AG04450 (cell line): ENCODE results near the gene PLK2. TPM values are rescaled to one million over a fixed set of nuclear protein-coding genes. Genes with fewer than 3 reads are reported as not detected.

Experiments used
- CTCF ChIA-PET: fragments of 300-600, 350-600 bp; formaldehyde crosslinking; extraction: SDS; loops from one replicate; lab custom pipeline; 2022; ENCODE audit warnings: antibody characterized with exemption, inconsistent platforms; lab: Charles Lee
- POLR2A ChIA-PET: fragments of 350-600 bp; formaldehyde crosslinking; extraction: SDS; loops from one replicate; lab custom pipeline; 2021; ENCODE audit warnings: antibody characterized with exemption, inconsistent platforms; lab: Yijun Ruan, JAX
- DNase-seq: peaks from one replicate; pipeline ENCODE4 v3.0.0-alpha.2; 2011; ENCODE audit warnings: low read depth, low spot score
- H3K27ac ChIP-seq: one replicate; pipeline ENCODE4 v1.5.1; 2012; ENCODE audit warnings: low read depth, low read length, control low read depth
- H3K27me3 ChIP-seq: one replicate; pipeline ENCODE4 v1.6.0; 2012; ENCODE audit warnings: low read length; ENCODE audit not compliant: control insufficient read depth, insufficient read depth
- H3K4me3 ChIP-seq: 2 replicates; pipeline ENCODE4 v1.5.1; 2011; ENCODE audit warnings: mild to moderate bottlenecking, low read depth, low read length, control low read depth
- H3K9me3 ChIP-seq: 2 replicates; pipeline ENCODE4 v1.5.1; 2012; ENCODE audit warnings: low read length; ENCODE audit not compliant: control insufficient read depth, insufficient read depth
- CTCF ChIP-seq: IDR thresholded peaks from 2 replicates; pipeline ENCODE4 v1.5.1; 2011; ENCODE audit warnings: low read depth, low read length, control low read depth, inconsistent platforms
- polyA plus RNA-seq: library from polyadenylated mRNA; depleted of rRNA; stranded (reverse); fragments of >200 nt; gene quantifications from 2 replicates; pipeline ENCODE4 v1.2.3, GENCODE V29; 2011

Gene PLK2
- polyA plus RNA-seq, 1 experiment = 229 TPM

GRCh38 chr5:58466939-58467338, 7.1 kb upstream of the PLK2 start:
- peak; percentile 18; the same call in 1 of the 2 replicates for TF ChIP-seq CTCF
- Histone ChIP-seq H3K9me3 (no peaks in the 10 kb centered on the region), H3K27me3 (no peaks in the 10 kb centered on the region), H3K27ac (no peak overlapping the region), H3K4me3 (no peak overlapping the region)
- POLR2A ChIA-PET = interaction anchor here (0.7 kb wide), 1 partner anchor 1151 kb away, joined by 3 read pairs; no protein-coding TSS in a partner anchor
- CTCF ChIA-PET = interaction anchor here (0.6 to 2.2 kb wide), 6 partner anchors 34 to 1566 kb away, joined by 3 to 14 read pairs (median 3); no protein-coding TSS in a partner anchor
- DNase-seq = no peak

- DNase-seq = no peak
- ChIA-PET POLR2A (no interaction called here), CTCF (interaction anchor here (0.7 to 7.5 kb wide), 15 partner anchors 415 to 1563 kb away, joined by 3 to 177 read pairs (median 4); partner anchors contain the start of gene SETD9)
- H3K4me3 ChIP-seq = no peak overlapping the region
- H3K27ac ChIP-seq = no peak overlapping the region
- TF ChIP-seq CTCF = peak; percentile 58
- H3K27me3 ChIP-seq = no peaks in the 10 kb centered on the region
- H3K9me3 ChIP-seq = no peaks in the 10 kb centered on the region; the same call in 1 of the 2 replicates
Observed at GRCh38 chr5:58462623-58463230, 2.8 kb upstream of the PLK2 start.

GRCh38 chr5:58462154-58462553, 2.3 kb upstream of the PLK2 start:
- DNase-seq = no peak

GRCh38 chr5:58460732-58461286, 923 bp upstream of the PLK2 start:
- Histone ChIP-seq H3K4me3 (peak overlapping the region; percentile 94), H3K27ac (peak overlapping the region; percentile 87), H3K9me3 (no peaks in the 10 kb centered on the region; the same call in 1 of the 2 replicates), H3K27me3 (no peaks in the 10 kb centered on the region)
- ChIA-PET POLR2A (interaction anchor here (0.7 to 3.1 kb wide), 13 partner anchors 50 to 1163 kb away, joined by 3 to 36 read pairs (median 4); no protein-coding TSS in a partner anchor), CTCF (interaction anchor here (0.6 to 7.5 kb wide), 55 partner anchors 14 to 1623 kb away, joined by 3 to 177 read pairs (median 4); no protein-coding TSS in a partner anchor)
- peak; percentile 65 for DNase-seq
- TF ChIP-seq CTCF = peak; percentile 83

More at GRCh38 chr5:58462154-58462553, 2.3 kb upstream of the PLK2 start:
- Histone ChIP-seq H3K27ac (no peak overlapping the region), H3K4me3 (no peak overlapping the region), H3K27me3 (no peaks in the 10 kb centered on the region), H3K9me3 (no peaks in the 10 kb centered on the region; the same call in 1 of the 2 replicates)
- TF ChIP-seq CTCF = no peak
- POLR2A ChIA-PET = no interaction called here
- CTCF ChIA-PET = interaction anchor here (1.1 to 7.5 kb wide), 11 partner anchors 574 to 1164 kb away, joined by 3 to 177 read pairs (median 11); no protein-coding TSS in a partner anchor
